ENCODE data around the gene SIX4.

SIX4 gene

GRCh38 chr14:60723907-60724618 is at the start of gene SIX4:
Gene SIX4 (minus strand): TSS chr14:60724351. CDS start chr14:60724074, 277 bp downstream.
- peak within 1 kb of the TSS; percentile 87 for H3K4me3 ChIP-seq (ENCODE audit: low read length)
- DNase-seq (ENCODE audit: low read depth), result peak; percentile 79
- no peak for TF ChIP-seq CTCF (conservative IDR thresholded peaks at IDR 0.05; ENCODE audit: low read length)

GRCh38 chr14:60773558-60773957 is 49.4 kb upstream of the SIX4 start:
- no peak for TF ChIP-seq CTCF (conservative IDR thresholded peaks at IDR 0.05; ENCODE audit: low read length)
- H3K4me3 ChIP-seq (ENCODE audit: low read length), result no peak overlapping the region

GRCh38 chr14:60771117-60771516 is 47.0 kb upstream of the SIX4 start:
- no peak overlapping the region for H3K4me3 ChIP-seq (ENCODE audit: low read length)
- DNase-seq (ENCODE audit: low read depth), result no peak
- TF ChIP-seq CTCF (conservative IDR thresholded peaks at IDR 0.05; ENCODE audit: low read length), result no peak

More at GRCh38 chr14:60773558-60773957, 49.4 kb upstream of the SIX4 start:
- DNase-seq (ENCODE audit: low read depth), result no peak

GRCh38 chr14:60768602-60769001 is 44.5 kb upstream of the SIX4 start:
- DNase-seq (ENCODE audit: low read depth), result no peak
- no peak for TF ChIP-seq CTCF (conservative IDR thresholded peaks at IDR 0.05; ENCODE audit: low read length)
- H3K4me3 ChIP-seq (ENCODE audit: low read length), result no peak overlapping the region

- H3K4me3 ChIP-seq (ENCODE audit: low read length), result no peak overlapping the region
- no peak for DNase-seq (ENCODE audit: low read depth)
- TF ChIP-seq CTCF (conservative IDR thresholded peaks at IDR 0.05; ENCODE audit: low read length), result no peak
Measured at GRCh38 chr14:60760644-60761364, 36.7 kb upstream of the SIX4 start.

- no peak for TF ChIP-seq CTCF (conservative IDR thresholded peaks at IDR 0.05; ENCODE audit: low read length)
- H3K4me3 ChIP-seq (ENCODE audit: low read length), result no peak overlapping the region
- no peak for DNase-seq (ENCODE audit: low read depth)
Measured at GRCh38 chr14:60760209-60760608, 36.1 kb upstream of the SIX4 start.

GRCh38 chr14:60758885-60759284 is 34.7 kb upstream of the SIX4 start:
- TF ChIP-seq CTCF (conservative IDR thresholded peaks at IDR 0.05; ENCODE audit: low read length), result no peak
- no peak for DNase-seq (ENCODE audit: low read depth)
- no peak overlapping the region for H3K4me3 ChIP-seq (ENCODE audit: low read length)
